Measurements from ENCODE around the gene TSPAN16.
A peak's percentile ranks its signal among the peaks of the same experiment; 100 is the strongest.

The TSPAN16 gene

GRCh38 chr19:11263726-11264125 is 32.2 kb upstream of the TSPAN16 start:
- Mint-ChIP-seq H3K27me3 (peaks cover 61% of the 10 kb centered on the region), H3K9me3 (no peaks in the 10 kb centered on the region), H3K4me1 (ENCODE audit: low read depth) (no peaks in the 10 kb centered on the region), H3K4me3 (no peak overlapping the region), H3K36me3 (ENCODE audit: low read depth) (no peaks in the 10 kb centered on the region), H3K27ac (no peak overlapping the region)

- no peaks in the 10 kb centered on the region for H3K36me3 Mint-ChIP-seq (ENCODE audit: low read depth)
- H3K27me3 Mint-ChIP-seq = peaks cover 67% of the 10 kb centered on the region
- no peak overlapping the region for H3K4me3 Mint-ChIP-seq
- no peak overlapping the region for H3K27ac Mint-ChIP-seq
- no peaks in the 10 kb centered on the region for H3K4me1 Mint-ChIP-seq (ENCODE audit: low read depth)
- H3K9me3 Mint-ChIP-seq = no peaks in the 10 kb centered on the region
Observed at GRCh38 chr19:11264452-11265176, 31.3 kb upstream of the TSPAN16 start.

GRCh38 chr19:11265177-11265784 is 30.7 kb upstream of the TSPAN16 start:
- Mint-ChIP-seq H3K36me3 (ENCODE audit: low read depth) (no peaks in the 10 kb centered on the region), H3K9me3 (no peaks in the 10 kb centered on the region), H3K4me1 (ENCODE audit: low read depth) (no peaks in the 10 kb centered on the region), H3K27me3 (peaks cover 63% of the 10 kb centered on the region), H3K27ac (no peak overlapping the region), H3K4me3 (no peak overlapping the region)

GRCh38 chr19:11265785-11266236 is 30.1 kb upstream of the TSPAN16 start:
- H3K4me1 Mint-ChIP-seq (ENCODE audit: low read depth) = no peaks in the 10 kb centered on the region
- no peaks in the 10 kb centered on the region for H3K9me3 Mint-ChIP-seq
- no peak overlapping the region for H3K4me3 Mint-ChIP-seq
- no peaks in the 10 kb centered on the region for H3K36me3 Mint-ChIP-seq (ENCODE audit: low read depth)
- peaks cover 61% of the 10 kb centered on the region for H3K27me3 Mint-ChIP-seq
- no peak overlapping the region for H3K27ac Mint-ChIP-seq

GRCh38 chr19:11267316-11268085 is 28.5 kb upstream of the TSPAN16 start:
- Mint-ChIP-seq H3K27me3 (peaks cover 54% of the 10 kb centered on the region), H3K27ac (no peak overlapping the region), H3K4me3 (no peak overlapping the region), H3K36me3 (ENCODE audit: low read depth) (no peaks in the 10 kb centered on the region), H3K9me3 (no peaks in the 10 kb centered on the region), H3K4me1 (ENCODE audit: low read depth) (no peaks in the 10 kb centered on the region)

- no peaks in the 10 kb centered on the region for H3K4me1 Mint-ChIP-seq (ENCODE audit: low read depth)
- no peak overlapping the region for H3K4me3 Mint-ChIP-seq
- H3K9me3 Mint-ChIP-seq = no peaks in the 10 kb centered on the region
- no peak overlapping the region for H3K27ac Mint-ChIP-seq
- H3K36me3 Mint-ChIP-seq (ENCODE audit: low read depth) = no peaks in the 10 kb centered on the region
- peaks cover 48% of the 10 kb centered on the region for H3K27me3 Mint-ChIP-seq
Observed at GRCh38 chr19:11268783-11269267, 27.1 kb upstream of the TSPAN16 start.

- H3K4me3 Mint-ChIP-seq = no peak overlapping the region
- peaks cover 49% of the 10 kb centered on the region for H3K27me3 Mint-ChIP-seq
- H3K27ac Mint-ChIP-seq = no peak overlapping the region
- no peaks in the 10 kb centered on the region for H3K9me3 Mint-ChIP-seq
- H3K4me1 Mint-ChIP-seq (ENCODE audit: low read depth) = no peaks in the 10 kb centered on the region
- no peaks in the 10 kb centered on the region for H3K36me3 Mint-ChIP-seq (ENCODE audit: low read depth)
Observed at GRCh38 chr19:11269408-11269807, 26.6 kb upstream of the TSPAN16 start.

- no peaks in the 10 kb centered on the region for H3K36me3 Mint-ChIP-seq (ENCODE audit: low read depth)
- no peaks in the 10 kb centered on the region for H3K9me3 Mint-ChIP-seq
- H3K27me3 Mint-ChIP-seq = peaks cover 39% of the 10 kb centered on the region
Observed at GRCh38 chr19:11273296-11273695, 22.7 kb upstream of the TSPAN16 start.

GRCh38 chr19:11273989-11274388 is 22.0 kb upstream of the TSPAN16 start:
- Mint-ChIP-seq H3K36me3 (ENCODE audit: low read depth) (no peaks in the 10 kb centered on the region), H3K27me3 (peaks cover 38% of the 10 kb centered on the region), H3K27ac (no peak overlapping the region), H3K4me1 (ENCODE audit: low read depth) (no peaks in the 10 kb centered on the region), H3K4me3 (no peak overlapping the region), H3K9me3 (no peaks in the 10 kb centered on the region)

More at GRCh38 chr19:11273296-11273695, 22.7 kb upstream of the TSPAN16 start:
- Mint-ChIP-seq H3K4me3 (no peak overlapping the region), H3K4me1 (ENCODE audit: low read depth) (no peaks in the 10 kb centered on the region), H3K27ac (no peak overlapping the region)

- H3K9me3 Mint-ChIP-seq = no peaks in the 10 kb centered on the region
- no peaks in the 10 kb centered on the region for H3K36me3 Mint-ChIP-seq (ENCODE audit: low read depth)
- no peak overlapping the region for H3K27ac Mint-ChIP-seq
- H3K27me3 Mint-ChIP-seq = peaks cover 36% of the 10 kb centered on the region
- H3K4me1 Mint-ChIP-seq (ENCODE audit: low read depth) = peaks cover 3% of the 10 kb centered on the region
- H3K4me3 Mint-ChIP-seq = no peak overlapping the region
Observed at GRCh38 chr19:11274533-11275086, 21.4 kb upstream of the TSPAN16 start.

GRCh38 chr19:11278670-11279069 is 17.3 kb upstream of the TSPAN16 start:
- Mint-ChIP-seq H3K27me3 (peaks cover 53% of the 10 kb centered on the region), H3K27ac (no peak overlapping the region)

GRCh38 chr19:11279505-11280236 is 16.3 kb upstream of the TSPAN16 start:
- Mint-ChIP-seq H3K27ac (peak overlapping the region; percentile 63), H3K4me3 (peak overlapping the region; percentile 39), H3K4me1 (ENCODE audit: low read depth) (peaks cover 14% of the 10 kb centered on the region), H3K9me3 (no peaks in the 10 kb centered on the region), H3K36me3 (ENCODE audit: low read depth) (no peaks in the 10 kb centered on the region), H3K27me3 (peaks cover 51% of the 10 kb centered on the region)

More at GRCh38 chr19:11278670-11279069, 17.3 kb upstream of the TSPAN16 start:
- no peaks in the 10 kb centered on the region for H3K9me3 Mint-ChIP-seq
- H3K36me3 Mint-ChIP-seq (ENCODE audit: low read depth) = no peaks in the 10 kb centered on the region
- peaks cover 14% of the 10 kb centered on the region for H3K4me1 Mint-ChIP-seq (ENCODE audit: low read depth)
- H3K4me3 Mint-ChIP-seq = no peak overlapping the region

GRCh38 chr19:11281356-11282049 is 14.5 kb upstream of the TSPAN16 start:
- peaks cover 47% of the 10 kb centered on the region for H3K27me3 Mint-ChIP-seq
- no peaks in the 10 kb centered on the region for H3K9me3 Mint-ChIP-seq
- no peaks in the 10 kb centered on the region for H3K36me3 Mint-ChIP-seq (ENCODE audit: low read depth)
- H3K27ac Mint-ChIP-seq = no peak overlapping the region
- no peak overlapping the region for H3K4me3 Mint-ChIP-seq
- peaks cover 14% of the 10 kb centered on the region for H3K4me1 Mint-ChIP-seq (ENCODE audit: low read depth)

GRCh38 chr19:11284515-11284914 is 11.4 kb upstream of the TSPAN16 start:
- Mint-ChIP-seq H3K4me1 (ENCODE audit: low read depth) (peaks cover 16% of the 10 kb centered on the region), H3K27ac (no peak overlapping the region), H3K36me3 (ENCODE audit: low read depth) (no peaks in the 10 kb centered on the region), H3K4me3 (no peak overlapping the region), H3K9me3 (no peaks in the 10 kb centered on the region), H3K27me3 (peaks cover 44% of the 10 kb centered on the region)

Measured in stimulated activated naive CD8-positive, alpha-beta T cell treated with anti-CD3 and anti-CD28 coated beads, Interleukin-15, Interleukin-2, amounts not matched to agents 100 ng/mL and 50 ng/mL, for 24 hours (primary cell).